HFFc6 (cell line): Measurements from ENCODE around the gene DCLK2. TPM values are rescaled to one million over a fixed set of nuclear protein-coding genes. Genes with fewer than 3 reads are reported as not detected.

Source experiments
- DNase-seq: peaks from one replicate; pipeline ENCODE4 v3.0.0-alpha.2; 2018
- H3K27ac Mint-ChIP-seq: 2 replicates; pipeline ENCODE4 v1.8.0; 2020; ENCODE audit warnings: mild to moderate bottlenecking, mixed read lengths
- H3K27me3 Mint-ChIP-seq: 2 replicates; pipeline ENCODE4 v1.8.0; 2021; ENCODE audit warnings: mild to moderate bottlenecking, moderate library complexity, mixed read lengths; ENCODE audit not compliant: insufficient read depth
- H3K36me3 Mint-ChIP-seq: 2 replicates; pipeline ENCODE4 v1.8.0; 2021; ENCODE audit warnings: low read depth, mixed read lengths
- H3K4me1 Mint-ChIP-seq: 2 replicates; pipeline ENCODE4 v1.8.0; 2020; ENCODE audit warnings: low read depth, mixed read lengths
- H3K4me3 Mint-ChIP-seq: 2 replicates; pipeline ENCODE4 v1.8.0; 2020; ENCODE audit warnings: mild to moderate bottlenecking, moderate library complexity, mixed read lengths
- H3K9me3 Mint-ChIP-seq: 2 replicates; pipeline ENCODE4 v1.8.0; 2020; ENCODE audit warnings: mild to moderate bottlenecking, mixed read lengths
- CTCF ChIP-seq: fragments of 200-600 bp; sonication (generic); IDR thresholded peaks from 2 replicates; pipeline ENCODE4 v1.5.0; 2021; ENCODE audit warnings: antibody characterized with exemption, mild to moderate bottlenecking
- total RNA-seq, 6 experiments: library from RNA; stranded (reverse); fragmentation: NEBNext Ultra II Directional; extraction: Animal tissue kit (Norgen Biotek cat#: 25700); gene quantifications; 2 replicates in 1 of 6; 3 replicates in 5 of 6; pipeline ENCODE4 v1.2.3, GENCODE V29; 2021

The DCLK2 gene
- total RNA-seq, 6 experiments from 2014 or later = 36.7 to 53.7 (median 38.4) TPM

- H3K27ac Mint-ChIP-seq = peak overlapping the region; percentile 98
- peak; percentile 83 for DNase-seq
- peaks cover 25% of the 10 kb centered on the region for H3K36me3 Mint-ChIP-seq
These were observed 202.0 kb downstream of the DCLK2 start for GRCh38 chr4:150280081-150280895.

GRCh38 chr4:150280975-150281374 is 202.7 kb downstream of the DCLK2 start:
- H3K27me3 Mint-ChIP-seq = peaks cover 18% of the 10 kb centered on the region
- H3K4me3 Mint-ChIP-seq = peak overlapping the region; percentile 78
- peaks cover 83% of the 10 kb centered on the region for H3K4me1 Mint-ChIP-seq
- H3K9me3 Mint-ChIP-seq = peaks cover 11% of the 10 kb centered on the region
- DNase-seq = no peak
- no peak for TF ChIP-seq CTCF
- H3K36me3 Mint-ChIP-seq = peaks cover 18% of the 10 kb centered on the region
- peak overlapping the region; percentile 98 for H3K27ac Mint-ChIP-seq

More at GRCh38 chr4:150280081-150280895, 202.0 kb downstream of the DCLK2 start:
- peak overlapping the region; percentile 78 for H3K4me3 Mint-ChIP-seq
- TF ChIP-seq CTCF = no peak
- H3K27me3 Mint-ChIP-seq = peaks cover 20% of the 10 kb centered on the region
- peaks cover 76% of the 10 kb centered on the region for H3K4me1 Mint-ChIP-seq
- peaks cover 18% of the 10 kb centered on the region for H3K9me3 Mint-ChIP-seq

GRCh38 chr4:150283689-150284088 is 205.4 kb downstream of the DCLK2 start:
- Mint-ChIP-seq H3K27me3 (peaks cover 7% of the 10 kb centered on the region), H3K9me3 (no peaks in the 10 kb centered on the region), H3K4me1 (peaks cover 81% of the 10 kb centered on the region), H3K4me3 (peak overlapping the region; percentile 77), H3K27ac (peak overlapping the region; percentile 98), H3K36me3 (no peaks in the 10 kb centered on the region; the same call in 1 of the 2 replicates)
- TF ChIP-seq CTCF = no peak
- peak; percentile 96 for DNase-seq

GRCh38 chr4:150286656-150287055 is 208.4 kb downstream of the DCLK2 start:
- TF ChIP-seq CTCF = no peak
- no peak for DNase-seq
- Mint-ChIP-seq H3K27ac (no peak overlapping the region; the same call in 1 of the 2 replicates), H3K9me3 (no peaks in the 10 kb centered on the region), H3K36me3 (no peaks in the 10 kb centered on the region; the same call in 1 of the 2 replicates), H3K4me3 (no peak overlapping the region), H3K4me1 (peaks cover 60% of the 10 kb centered on the region), H3K27me3 (peaks cover 3% of the 10 kb centered on the region)

- 0 out of 2 replicates have a peak, but pooled peaks cover 4% of the 10 kb centered on the region for H3K9me3 Mint-ChIP-seq
- H3K4me1 Mint-ChIP-seq = peaks cover 34% of the 10 kb centered on the region
- no peaks in the 10 kb centered on the region for H3K36me3 Mint-ChIP-seq
- H3K27me3 Mint-ChIP-seq = no peaks in the 10 kb centered on the region; the same call in 1 of the 2 replicates
- no peak for DNase-seq
- H3K27ac Mint-ChIP-seq = 0 out of 2 replicates have a peak overlapping the region, but pooled peaks have one; percentile 13
- TF ChIP-seq CTCF = no peak
- no peak overlapping the region for H3K4me3 Mint-ChIP-seq
These were observed 211.0 kb downstream of the DCLK2 start for GRCh38 chr4:150289198-150289597.
